Kidney epithelial cell (primary cell): ENCODE results near the gene MAP7. TPM values are rescaled to one million over a fixed set of nuclear protein-coding genes. Genes with fewer than 3 reads are reported as not detected.

ENCODE experiments used
- DNase-seq: peaks from one replicate; pipeline ENCODE4 v3.0.0-alpha.2; 2010; ENCODE audit warnings: low read depth
- H3K27me3 ChIP-seq: 2 replicates; pipeline ENCODE4 v1.6.0; 2011; ENCODE audit warnings: low read length; ENCODE audit not compliant: control insufficient read depth, insufficient read depth
- H3K36me3 ChIP-seq: 2 replicates; pipeline ENCODE4 v1.5.1; 2011; ENCODE audit warnings: low read length; ENCODE audit not compliant: control insufficient read depth, insufficient read depth
- H3K4me3 ChIP-seq: 2 replicates; pipeline ENCODE4 v1.5.1; 2011; ENCODE audit warnings: low read depth, mild to moderate bottlenecking, control low read depth, low read length
- total RNA-seq: library from RNA; depleted of rRNA; stranded (reverse); fragments of >200 nt; gene quantifications from 2 replicates; pipeline ENCODE4 v1.2.3, GENCODE V29; 2015
- TF ChIP-seq, protein P1 (sequence below): IDR thresholded peaks from 2 replicates; pipeline ENCODE4 v1.5.1; 2011; ENCODE audit warnings: mild to moderate bottlenecking, moderate library complexity, low read length, control low read depth, inconsistent platforms; ENCODE audit not compliant: insufficient read depth, poor library complexity, severe bottlenecking

Gene MAP7
- total RNA-seq, 1 donor from 2014 or later: 17.6 TPM

DNA sequence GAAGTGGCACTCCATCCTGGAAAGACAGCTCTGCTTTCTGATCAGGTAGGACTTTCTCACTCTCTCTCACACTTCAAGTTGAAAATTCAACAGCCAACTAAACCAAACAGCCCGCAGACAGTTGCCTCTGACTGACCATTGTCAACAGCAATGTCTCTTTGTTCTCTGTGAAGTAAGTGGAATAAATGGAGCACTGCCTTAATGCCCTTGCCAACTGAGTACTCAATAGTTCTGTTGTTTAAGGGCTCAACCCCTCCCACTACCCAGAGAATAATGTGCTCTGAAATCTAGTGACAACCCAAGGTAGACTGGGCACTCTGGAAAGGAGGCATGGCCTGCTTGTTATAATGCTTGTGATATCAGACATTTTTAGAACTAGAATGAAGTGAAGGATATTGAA, 243.8 kb downstream of the MAP7 start:
- Histone ChIP-seq H3K4me3 (no peak overlapping the region), H3K27me3 (no peaks in the 10 kb centered on the region), H3K36me3 (no peaks in the 10 kb centered on the region)
- TF ChIP-seq, protein P1, sequence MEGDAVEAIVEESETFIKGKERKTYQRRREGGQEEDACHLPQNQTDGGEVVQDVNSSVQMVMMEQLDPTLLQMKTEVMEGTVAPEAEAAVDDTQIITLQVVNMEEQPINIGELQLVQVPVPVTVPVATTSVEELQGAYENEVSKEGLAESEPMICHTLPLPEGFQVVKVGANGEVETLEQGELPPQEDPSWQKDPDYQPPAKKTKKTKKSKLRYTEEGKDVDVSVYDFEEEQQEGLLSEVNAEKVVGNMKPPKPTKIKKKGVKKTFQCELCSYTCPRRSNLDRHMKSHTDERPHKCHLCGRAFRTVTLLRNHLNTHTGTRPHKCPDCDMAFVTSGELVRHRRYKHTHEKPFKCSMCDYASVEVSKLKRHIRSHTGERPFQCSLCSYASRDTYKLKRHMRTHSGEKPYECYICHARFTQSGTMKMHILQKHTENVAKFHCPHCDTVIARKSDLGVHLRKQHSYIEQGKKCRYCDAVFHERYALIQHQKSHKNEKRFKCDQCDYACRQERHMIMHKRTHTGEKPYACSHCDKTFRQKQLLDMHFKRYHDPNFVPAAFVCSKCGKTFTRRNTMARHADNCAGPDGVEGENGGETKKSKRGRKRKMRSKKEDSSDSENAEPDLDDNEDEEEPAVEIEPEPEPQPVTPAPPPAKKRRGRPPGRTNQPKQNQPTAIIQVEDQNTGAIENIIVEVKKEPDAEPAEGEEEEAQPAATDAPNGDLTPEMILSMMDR: no peak
- DNase-seq: no peak

DNA sequence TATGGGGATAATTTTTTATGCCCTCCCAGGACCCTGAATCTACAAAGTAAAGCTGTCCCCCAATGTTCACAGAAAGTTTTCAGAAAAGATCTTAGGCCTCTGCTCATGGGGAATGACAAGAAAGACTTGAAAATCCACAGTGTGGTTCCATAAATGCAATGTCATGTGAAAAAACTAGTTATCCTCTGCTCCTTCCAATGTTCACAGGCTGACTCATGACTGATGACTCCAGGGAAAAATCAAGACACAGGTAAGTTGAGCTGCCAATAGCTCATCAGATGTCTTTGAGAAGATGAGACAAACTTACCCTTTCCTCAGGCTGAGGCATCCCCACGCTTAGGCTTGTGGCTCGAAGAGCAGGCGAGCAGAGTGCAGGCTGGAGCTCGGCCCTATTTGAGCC, 245.8 kb downstream of the MAP7 start:
- DNase-seq: no peak
- H3K4me3 ChIP-seq: no peak overlapping the region
- H3K36me3 ChIP-seq: no peaks in the 10 kb centered on the region
- no peaks in the 10 kb centered on the region for H3K27me3 ChIP-seq
- TF ChIP-seq, protein P1: no peak

DNA sequence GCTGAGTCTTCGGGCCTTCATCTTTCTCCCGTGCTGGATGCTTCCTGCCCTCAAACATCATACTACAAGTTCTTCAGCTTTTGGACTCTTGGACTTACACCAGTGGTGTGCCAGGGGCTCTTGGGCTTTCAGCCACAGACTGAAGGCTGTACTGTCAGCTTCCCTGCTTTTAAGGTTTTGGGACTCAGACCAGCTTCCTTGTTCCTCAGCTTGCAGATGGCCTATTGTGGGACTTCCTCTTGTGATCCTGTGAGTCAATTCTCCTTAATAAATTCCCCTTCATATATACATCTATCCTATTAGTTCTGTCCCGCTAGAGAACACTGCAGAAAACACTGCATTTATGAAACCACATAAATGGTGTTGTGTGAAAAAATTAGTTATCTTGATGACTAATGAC, 246.7 kb downstream of the MAP7 start:
- TF ChIP-seq, protein P1: no peak
- no peak overlapping the region for H3K4me3 ChIP-seq
- H3K36me3 ChIP-seq: no peaks in the 10 kb centered on the region
- H3K27me3 ChIP-seq: no peaks in the 10 kb centered on the region
- DNase-seq: no peak

DNA sequence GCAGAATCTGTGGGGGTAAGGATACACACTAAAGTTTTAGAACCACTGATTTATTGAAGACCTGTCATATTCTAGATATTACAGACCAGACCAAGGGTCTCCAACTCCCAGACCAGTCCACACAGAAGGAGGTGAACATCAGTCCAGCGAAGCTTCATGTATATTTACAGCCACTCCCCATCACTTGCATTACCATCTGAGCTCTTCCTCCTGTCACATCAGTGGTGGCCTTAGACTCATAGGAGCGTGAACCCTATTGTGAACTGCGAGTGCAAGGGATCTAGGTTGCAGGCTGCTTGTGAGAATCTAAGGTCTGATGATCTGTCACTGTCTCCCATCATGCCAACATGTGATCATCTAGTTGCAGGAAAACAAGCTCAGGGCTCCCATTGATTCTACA, 255.6 kb downstream of the MAP7 start:
- H3K27me3 ChIP-seq: no peaks in the 10 kb centered on the region
- no peak for DNase-seq
- no peak overlapping the region for H3K4me3 ChIP-seq
- H3K36me3 ChIP-seq: no peaks in the 10 kb centered on the region
- TF ChIP-seq, protein P1: no peak

Other genes with a start within 250 kb of the MAP7 start
- 5.7 TPM in 2 replicates for gene MAP3K5, start 242.1 kb upstream of the MAP7 start, total RNA-seq